GM12892 (cell line): ENCODE measurements around the gene FBXO4.

ENCODE experiments used
- POLR2A ChIP-seq: IDR thresholded peaks from 2 replicates; pipeline ENCODE4 v1.6.1; 2011; ENCODE audit warnings: low read depth, low read length, control low read depth
- POLR2AphosphoS5 ChIP-seq: IDR thresholded peaks from 2 replicates; pipeline ENCODE4 v1.6.1; 2011; ENCODE audit warnings: low read depth, low read length, control low read depth
- TAF1 ChIP-seq: IDR thresholded peaks from 2 replicates; pipeline ENCODE4 v1.6.1; 2011; ENCODE audit warnings: low read depth, mild to moderate bottlenecking, control low read depth, low read length, borderline replicate concordance

DNA sequence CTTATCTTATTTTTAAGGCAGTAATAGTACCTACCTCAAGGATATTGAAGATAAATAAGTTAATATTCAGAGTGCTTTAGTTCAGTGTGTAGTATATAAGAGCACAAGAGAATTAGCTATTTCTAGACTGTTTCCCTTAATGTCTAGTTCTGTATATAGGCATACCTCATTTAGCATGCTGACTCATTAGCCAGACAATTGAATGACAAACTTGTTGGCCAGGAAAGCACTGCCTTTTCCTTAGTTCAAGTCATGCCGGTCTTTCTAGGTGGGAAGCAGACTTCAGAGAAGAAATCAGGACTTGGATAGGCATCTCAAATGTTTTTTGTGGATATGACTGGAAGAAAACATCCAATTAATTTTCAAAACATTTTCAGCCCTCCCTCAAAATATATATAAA lies 3.2 kb upstream of the FBXO4 start:
- no peak for TF ChIP-seq POLR2A
- no peak for TF ChIP-seq POLR2AphosphoS5
- no peak for TF ChIP-seq TAF1
